ENCODE data around the gene CELSR1. TPM values are rescaled to one million over a fixed set of nuclear protein-coding genes. Genes with fewer than 3 reads are reported as not detected.

The CELSR1 gene
- polyA plus RNA-seq, 3 donors: 0.61 to 1.9 (median 1.2) TPM

- 15 to 34% (median 27%) methylated on average over 19 to 20 of the region's 20 CpGs for WGBS, 3 donors
- H3K27ac ChIP-seq (ENCODE audit: low read depth, low read length): no peak overlapping the region
These were observed 26.1 kb upstream of the CELSR1 start for GRCh38 chr22:46563381-46564083.

- no peak overlapping the region for H3K27ac ChIP-seq (ENCODE audit: low read depth, low read length)
- 75 to 92% (median 84%) methylated on average over 5 of the region's 5 CpGs for WGBS, 3 donors
These were observed 24.1 kb upstream of the CELSR1 start for GRCh38 chr22:46561435-46561905.

DNA sequence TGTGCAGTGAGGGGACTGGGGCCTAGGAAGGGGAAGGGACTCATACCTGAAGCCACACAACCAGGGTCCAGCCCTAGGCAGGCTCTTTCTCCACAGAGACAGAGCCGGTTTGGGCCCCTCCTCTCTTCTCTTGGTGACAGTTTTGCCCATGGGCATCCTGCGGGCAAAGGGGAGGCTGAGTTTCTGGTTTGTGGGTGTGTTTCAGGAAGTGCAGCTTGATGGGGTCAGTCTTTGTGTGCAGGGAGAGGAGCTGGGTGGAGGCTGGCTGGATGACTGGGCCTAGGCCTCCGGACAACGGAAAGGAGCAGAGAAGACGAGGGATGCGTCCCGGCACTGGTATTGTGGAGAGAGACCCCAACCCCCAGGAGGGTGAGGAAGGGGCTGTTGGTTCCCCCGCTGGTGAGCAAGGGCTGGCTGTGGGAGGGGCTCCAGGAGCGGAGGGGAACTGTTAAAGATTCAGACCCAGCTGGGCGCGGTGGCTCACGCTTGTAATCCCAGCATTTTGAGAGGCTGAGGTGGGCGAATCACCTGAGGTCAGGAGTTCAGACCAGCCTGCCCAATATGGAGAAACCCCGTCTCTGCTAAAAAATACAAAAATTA lies 23.4 kb upstream of the CELSR1 start:
- WGBS, 3 donors: 67 to 94% (median 73%) methylated on average over 14 of the region's 14 CpGs
- no peak overlapping the region for H3K27ac ChIP-seq (ENCODE audit: low read depth, low read length)

DNA sequence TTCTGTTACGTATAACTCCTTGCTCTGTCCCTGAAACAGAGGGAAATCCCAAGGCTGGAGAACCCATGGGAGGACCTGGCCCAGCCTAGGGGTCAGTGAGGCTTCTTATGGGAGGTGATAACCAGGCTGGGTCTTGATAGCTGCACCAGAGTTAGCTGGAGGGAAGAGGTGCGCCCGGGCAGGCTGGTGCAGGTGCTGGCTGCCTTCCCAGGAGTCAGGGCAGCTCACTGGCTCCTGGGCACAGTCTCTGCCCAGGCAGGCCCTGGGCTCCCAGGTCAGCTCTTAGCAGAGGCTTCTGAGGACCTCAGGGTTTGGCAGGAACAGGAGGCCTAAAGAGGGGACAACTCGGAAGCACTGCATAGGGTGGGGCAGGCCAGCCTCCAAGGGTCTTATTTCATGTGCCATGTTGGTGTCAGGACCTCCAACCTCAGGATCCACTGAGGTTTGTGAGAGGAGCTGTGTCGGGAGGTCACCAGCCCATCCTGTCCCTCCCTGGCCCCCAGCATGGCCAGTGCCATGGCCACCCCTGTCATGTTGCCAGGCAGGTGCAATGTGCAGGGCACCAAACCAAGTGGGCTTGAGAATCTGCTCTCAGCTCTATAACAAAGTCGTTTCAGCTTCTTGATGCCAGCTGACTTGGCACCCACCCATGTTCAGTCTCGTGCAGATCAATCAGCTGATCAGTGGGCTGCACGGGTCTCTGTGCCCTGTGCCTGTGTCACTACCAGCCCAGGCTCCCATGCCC lies 20.5 kb upstream of the CELSR1 start:
- WGBS, 3 donors: 73 to 79% (median 78%) methylated on average over 8 of the region's 8 CpGs

DNA sequence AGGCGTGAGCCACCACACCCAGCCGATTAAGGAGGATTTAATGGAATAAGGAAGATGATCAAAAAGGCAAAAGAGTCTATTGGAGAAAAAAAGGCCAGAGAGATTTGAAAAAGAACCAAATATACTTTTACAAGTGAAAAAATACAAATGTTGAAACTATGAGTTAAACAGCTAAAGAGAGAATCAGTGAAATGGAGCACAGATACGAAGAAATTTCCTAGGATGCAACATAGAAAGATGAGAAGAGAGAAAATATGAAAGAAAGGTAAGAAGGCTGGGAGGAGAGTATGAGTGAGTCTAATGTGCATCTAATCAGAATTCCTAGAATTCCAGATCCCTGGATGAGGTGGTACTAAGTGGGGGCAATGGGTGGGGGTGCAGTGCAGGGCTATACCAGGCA lies 19.4 kb upstream of the CELSR1 start:
- WGBS, 3 donors: 79 to 99% (median 97%) methylated on average over 3 of the region's 3 CpGs
- no peak overlapping the region for H3K27ac ChIP-seq (ENCODE audit: low read depth, low read length)

More for the DNA sequence above, 20.5 kb upstream of the CELSR1 start:
- H3K27ac ChIP-seq (ENCODE audit: low read depth, low read length): no peak overlapping the region

- 95 to 98% (median 96%) methylated on average over 4 of the region's 4 CpGs for WGBS, 3 donors
- no peak overlapping the region for H3K27ac ChIP-seq (ENCODE audit: low read depth, low read length)
These were observed 15.8 kb upstream of the CELSR1 start for GRCh38 chr22:46553189-46553588.

- H3K27ac ChIP-seq (ENCODE audit: low read depth, low read length): no peak overlapping the region
- WGBS, 3 donors: 85 to 89% (median 87%) methylated on average over 12 of the region's 12 CpGs
These were observed 14.6 kb upstream of the CELSR1 start for GRCh38 chr22:46551996-46552395.

DNA sequence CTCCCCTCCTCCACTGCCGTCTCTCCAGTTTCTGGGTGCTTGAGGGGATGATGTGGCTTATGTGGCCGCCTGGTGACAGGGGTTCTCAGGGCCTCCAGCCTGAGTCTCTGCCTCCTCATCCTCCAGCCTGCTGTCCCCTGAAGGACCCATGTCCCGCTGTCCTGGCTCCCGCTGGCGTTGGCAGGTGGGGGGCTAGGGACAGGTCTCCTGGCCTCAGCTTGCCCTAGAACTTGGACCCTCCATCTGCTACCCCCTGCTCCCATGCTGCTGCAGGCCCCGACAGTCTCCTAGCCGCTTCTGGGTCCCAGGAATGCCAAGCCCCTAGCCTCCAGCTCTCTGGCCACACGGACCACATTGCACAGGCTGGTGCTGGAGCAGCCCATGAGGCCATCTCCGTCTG lies 13.9 kb upstream of the CELSR1 start:
- 80 to 88% (median 88%) methylated on average over 9 of the region's 9 CpGs for WGBS, 3 donors
- no peak overlapping the region for H3K27ac ChIP-seq (ENCODE audit: low read depth, low read length)

DNA sequence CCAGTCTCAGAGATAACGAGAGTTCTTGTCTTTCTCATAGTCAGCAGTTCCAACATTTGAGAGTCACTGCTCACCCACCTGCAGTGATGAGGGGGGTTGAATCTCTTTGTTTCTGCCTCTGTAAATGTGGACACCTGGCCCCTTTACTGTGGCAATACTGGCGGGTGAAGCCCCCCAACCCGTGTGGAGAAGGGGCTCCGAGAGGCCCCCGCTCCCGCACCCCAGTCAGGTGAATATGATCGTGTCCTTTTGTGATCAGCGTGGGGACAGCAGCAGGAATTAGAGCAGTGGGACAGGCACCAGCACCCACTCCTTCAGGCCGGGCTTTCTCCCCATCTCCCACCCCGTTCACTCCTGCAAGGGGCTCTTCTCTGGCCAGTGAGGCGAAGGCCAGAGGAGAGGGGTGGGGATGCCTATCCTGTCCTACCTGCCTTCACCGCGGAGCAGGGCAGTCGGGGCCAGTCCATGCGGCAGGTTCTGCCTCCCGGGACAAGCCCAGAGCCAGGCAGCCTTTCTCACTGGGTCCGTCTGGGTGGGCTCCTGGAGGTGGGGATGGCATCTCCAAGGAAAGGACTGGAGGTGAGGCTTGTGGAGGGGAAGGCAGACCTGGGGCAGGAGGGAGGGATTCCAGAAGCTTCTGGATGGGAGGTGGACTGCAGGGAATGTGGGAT lies 12.7 kb upstream of the CELSR1 start:
- no peak overlapping the region for H3K27ac ChIP-seq (ENCODE audit: low read depth, low read length)
- 81 to 91% (median 91%) methylated on average over 17 of the region's 17 CpGs for WGBS, 3 donors

DNA sequence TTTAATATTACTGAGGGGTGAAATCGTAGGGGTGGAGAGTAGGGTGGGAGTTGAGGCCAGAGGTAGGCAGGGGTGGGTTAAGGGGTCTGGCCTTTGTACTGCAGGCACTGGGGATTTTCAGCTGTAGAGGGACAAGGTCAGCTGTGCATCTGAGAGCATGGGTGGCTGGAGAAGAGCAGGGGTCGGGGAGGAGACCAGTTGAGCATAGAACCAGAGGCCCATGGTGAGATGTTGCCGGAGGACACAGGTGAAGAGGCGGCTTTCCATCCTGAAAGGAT lies 12.1 kb upstream of the CELSR1 start:
- no peak overlapping the region for H3K27ac ChIP-seq (ENCODE audit: low read depth, low read length)
- 84 to 93% (median 85%) methylated on average over 4 of the region's 4 CpGs for WGBS, 3 donors

GRCh38 chr22:46547883-46548244 lies 10.4 kb upstream of the CELSR1 start:
- no peak overlapping the region for H3K27ac ChIP-seq (ENCODE audit: low read depth, low read length)
- 15 to 68% (median 31%) methylated on average over 3 of the region's 3 CpGs for WGBS, 3 donors

- no peak overlapping the region for H3K27ac ChIP-seq (ENCODE audit: low read depth, low read length)
- WGBS, 3 donors: 43 to 57% (median 49%) methylated on average over 21 of the region's 21 CpGs
These were observed 9.9 kb upstream of the CELSR1 start for GRCh38 chr22:46547179-46547882.

- 69 to 72% (median 71%) methylated on average over 14 of the region's 14 CpGs for WGBS, 3 donors
- no peak overlapping the region for H3K27ac ChIP-seq (ENCODE audit: low read depth, low read length)
These were observed 9.2 kb upstream of the CELSR1 start for GRCh38 chr22:46546466-46547178.

DNA sequence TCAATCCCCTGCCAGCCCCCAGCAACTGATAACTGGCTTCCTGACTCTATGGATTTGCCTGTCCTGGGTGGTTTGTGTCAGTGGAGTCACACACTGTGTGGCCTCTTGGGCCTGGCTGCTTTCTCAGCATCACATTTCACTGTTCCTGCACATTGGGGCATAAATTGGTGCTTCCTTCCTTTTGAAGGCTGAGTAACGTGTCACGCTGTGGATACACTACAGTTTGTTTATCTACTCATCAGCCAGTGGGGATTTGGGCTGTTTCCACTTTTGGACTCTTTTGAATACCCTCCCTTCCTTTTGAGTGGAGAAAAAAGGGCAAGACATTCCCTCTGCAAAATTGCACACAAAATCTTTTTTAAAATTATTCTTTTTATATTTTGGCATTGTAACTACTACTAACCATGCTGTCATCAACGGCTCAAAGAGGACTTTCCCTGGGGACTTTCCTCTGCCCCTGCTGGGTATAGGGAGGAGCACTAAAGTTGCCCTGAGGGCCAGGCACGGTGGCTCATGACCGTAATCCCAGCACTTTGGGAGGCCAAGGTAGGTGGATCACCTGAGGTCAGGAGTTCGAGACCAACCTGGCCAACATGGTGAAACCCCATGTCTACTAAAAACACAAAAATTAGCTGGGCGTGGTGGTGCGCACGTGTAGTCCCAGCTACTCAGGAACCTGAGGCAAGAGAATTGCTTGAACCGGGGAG lies 7.8 kb upstream of the CELSR1 start:
- no peak overlapping the region for H3K27ac ChIP-seq (ENCODE audit: low read depth, low read length)
- WGBS, 3 donors: 57 to 78% (median 59%) methylated on average over 10 of the region's 10 CpGs

DNA sequence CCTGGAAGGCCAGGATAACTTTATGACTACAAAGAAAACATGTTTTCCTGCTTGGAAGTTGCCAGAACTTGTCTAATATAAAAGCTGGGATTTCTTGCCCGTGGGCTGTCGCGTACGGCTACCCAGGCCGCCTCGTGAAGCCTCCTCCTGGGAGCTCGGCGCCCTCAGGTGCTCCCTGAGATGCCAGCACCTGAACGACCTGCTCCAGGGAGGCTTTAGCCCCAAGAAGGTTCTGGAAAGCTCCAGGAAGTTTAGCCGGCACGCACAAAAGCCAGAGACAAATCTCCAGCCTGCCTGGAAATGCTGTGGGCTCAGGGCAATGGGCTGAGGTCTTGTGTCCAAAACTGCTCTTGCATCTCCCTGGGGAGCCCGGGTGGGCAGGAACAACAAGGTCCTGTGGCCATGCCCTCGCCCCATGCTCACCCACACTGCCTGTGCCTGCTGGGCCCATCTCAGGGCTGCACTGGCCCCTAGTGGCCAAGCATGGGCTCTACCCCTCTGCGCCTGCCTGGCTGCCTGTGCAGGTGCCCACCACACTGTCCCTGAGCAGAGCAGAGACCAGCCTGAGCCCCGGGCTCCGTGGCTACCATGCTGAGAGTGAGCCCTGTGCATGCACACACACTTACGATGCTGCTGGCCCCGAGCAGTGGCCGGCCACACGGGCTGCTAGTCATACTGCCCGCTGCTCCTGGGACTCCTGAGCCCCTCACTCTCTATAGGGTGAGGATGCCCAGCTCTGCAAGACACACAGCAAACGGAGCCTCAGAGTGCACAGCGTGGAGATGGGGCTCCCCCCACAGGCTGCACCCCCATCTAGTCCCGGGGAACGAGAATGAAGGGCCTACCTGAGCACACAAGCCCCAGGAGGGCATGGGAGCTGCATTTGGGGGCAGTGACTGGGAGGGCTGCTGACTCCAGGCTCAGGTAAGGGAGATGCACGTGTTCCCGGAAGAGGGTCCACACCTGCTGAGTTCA lies 4.9 kb upstream of the CELSR1 start:
- 30 to 34% (median 32%) methylated on average over 27 of the region's 27 CpGs for WGBS, 3 donors
- H3K27ac ChIP-seq (ENCODE audit: low read depth, low read length): no peak overlapping the region

DNA sequence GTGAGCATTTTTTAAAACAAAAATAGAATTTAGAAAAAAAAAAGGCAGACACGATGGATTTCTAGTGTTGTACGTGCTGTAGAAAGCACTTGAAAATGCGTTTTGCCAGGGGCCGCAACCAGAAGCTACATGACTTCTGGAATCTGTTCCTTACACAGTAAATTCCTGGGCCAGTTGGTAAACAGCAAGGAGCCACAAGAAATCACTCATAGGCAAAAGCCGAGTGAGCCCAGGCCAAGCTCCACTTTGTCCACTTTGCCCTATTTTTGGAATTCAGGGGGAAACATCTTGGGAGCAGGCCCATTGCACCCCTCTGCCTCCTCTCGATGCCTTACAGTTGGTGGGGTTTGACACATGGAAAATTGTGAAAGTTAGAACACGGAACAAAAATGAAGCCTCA lies 4.1 kb upstream of the CELSR1 start:
- no peak overlapping the region for H3K27ac ChIP-seq (ENCODE audit: low read depth, low read length)
- WGBS, 3 donors: 83 to 87% (median 86%) methylated on average over 7 of the region's 7 CpGs

Measured in adipose tissue (tissue), 3 donors.